ENCODE results near the gene DERL3.
"Not testable (repeated sequence)": the region's sequence is repeated elsewhere in the genome, so short reads cannot be mapped to it uniquely, and the experiment has no call there.

The DERL3 gene

DNA sequence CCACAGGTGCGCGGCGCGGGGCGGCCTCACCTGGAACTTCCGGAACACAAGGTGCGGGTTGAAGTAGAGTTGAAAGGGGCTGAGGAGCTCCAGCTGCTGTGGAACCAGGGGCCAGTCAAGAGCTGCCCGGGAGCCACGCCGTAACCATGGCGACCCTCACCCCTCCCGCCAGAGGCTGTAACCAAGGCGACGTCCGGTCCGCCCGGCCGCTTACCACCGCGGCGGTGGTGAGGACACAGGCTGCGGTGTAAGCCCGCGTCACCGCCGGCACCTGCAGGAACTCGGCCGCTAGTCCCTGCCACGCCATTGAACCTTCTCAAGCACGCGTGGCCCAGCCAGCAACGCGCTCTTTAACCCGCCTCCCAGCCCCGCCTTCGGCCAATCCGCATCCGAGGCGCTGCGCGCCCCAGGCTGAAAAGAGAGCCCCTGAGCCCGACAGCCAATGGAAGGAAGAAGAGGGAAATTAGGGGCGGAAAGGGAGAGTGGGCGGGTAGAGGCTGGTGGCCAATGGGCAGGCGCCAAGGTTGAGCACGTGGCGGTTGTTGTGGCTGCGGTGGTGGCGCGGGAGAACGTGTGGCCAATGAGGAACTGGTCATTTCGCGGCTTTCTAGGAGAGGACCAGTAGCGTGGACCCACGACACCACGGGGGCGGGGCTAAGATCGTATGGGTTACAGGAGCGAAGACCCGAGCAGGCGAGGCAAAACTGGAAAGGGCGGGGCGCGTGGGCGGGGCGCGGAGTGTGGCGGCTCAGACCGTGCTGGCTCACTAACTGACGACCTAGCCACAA lies at the start of gene DERL3:
Gene DERL3, minus strand, starts transcription at position 326 of the 788 bp plus-strand sequence. Its CDS starts 19 bp downstream, at position 307.
- peak; percentile 100 for DNase-seq

DNA sequence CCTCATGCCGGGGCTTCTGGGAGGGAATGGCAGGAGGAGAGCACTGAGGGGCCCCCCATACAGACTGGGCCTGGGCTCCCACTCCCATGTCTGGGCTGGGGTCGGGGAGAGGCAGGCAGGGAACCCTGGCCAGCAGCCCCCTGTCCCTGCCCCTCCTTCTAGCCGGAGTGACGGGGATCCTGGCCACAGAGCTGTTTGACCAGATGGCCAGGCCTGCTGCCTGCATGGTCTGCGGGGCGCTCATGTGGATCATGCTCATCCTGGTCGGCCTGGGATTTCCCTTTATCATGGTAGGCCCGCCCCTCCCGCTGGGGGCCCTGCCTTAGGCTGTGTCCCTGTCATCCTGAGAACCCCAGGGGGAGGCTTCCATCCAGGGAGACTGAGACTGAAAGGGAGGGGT lies 45.3 kb upstream of the DERL3 start:
- DNase-seq: no peak

DNA sequence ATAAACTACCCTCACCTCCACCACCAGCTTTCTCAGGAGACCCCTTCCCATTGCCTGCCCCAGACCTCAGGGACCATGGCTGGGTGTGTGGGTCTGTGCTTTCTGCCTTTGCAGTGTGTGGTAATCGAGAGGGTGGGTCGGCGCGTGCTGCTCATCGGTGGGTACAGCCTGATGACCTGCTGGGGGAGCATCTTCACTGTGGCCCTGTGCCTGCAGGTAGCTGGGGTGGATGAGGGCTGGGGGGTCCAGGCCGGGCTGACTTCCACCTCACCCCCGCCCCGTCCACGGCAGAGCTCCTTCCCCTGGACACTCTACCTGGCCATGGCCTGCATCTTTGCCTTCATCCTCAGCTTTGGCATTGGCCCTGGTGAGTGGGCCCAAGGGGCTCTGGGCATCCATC lies 44.9 kb upstream of the DERL3 start:
- DNase-seq: no peak

DNA sequence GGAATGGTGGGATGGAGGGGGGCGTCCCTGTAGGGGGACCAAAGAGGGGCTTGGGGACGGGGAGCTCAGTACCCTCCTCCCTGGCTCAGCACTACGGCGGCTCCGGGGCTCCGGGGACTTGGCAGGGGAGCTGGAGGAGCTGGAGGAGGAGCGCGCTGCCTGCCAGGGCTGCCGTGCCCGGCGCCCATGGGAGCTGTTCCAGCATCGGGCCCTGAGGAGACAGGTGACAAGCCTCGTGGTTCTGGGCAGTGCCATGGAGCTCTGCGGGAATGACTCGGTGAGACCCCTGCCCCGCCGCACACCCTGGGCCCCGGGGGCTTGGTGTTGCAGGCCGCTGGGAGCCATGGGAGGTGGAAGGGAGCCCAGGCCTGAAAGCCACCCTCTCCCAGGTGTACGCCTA lies 43.6 kb upstream of the DERL3 start:
- no peak for DNase-seq

DNA sequence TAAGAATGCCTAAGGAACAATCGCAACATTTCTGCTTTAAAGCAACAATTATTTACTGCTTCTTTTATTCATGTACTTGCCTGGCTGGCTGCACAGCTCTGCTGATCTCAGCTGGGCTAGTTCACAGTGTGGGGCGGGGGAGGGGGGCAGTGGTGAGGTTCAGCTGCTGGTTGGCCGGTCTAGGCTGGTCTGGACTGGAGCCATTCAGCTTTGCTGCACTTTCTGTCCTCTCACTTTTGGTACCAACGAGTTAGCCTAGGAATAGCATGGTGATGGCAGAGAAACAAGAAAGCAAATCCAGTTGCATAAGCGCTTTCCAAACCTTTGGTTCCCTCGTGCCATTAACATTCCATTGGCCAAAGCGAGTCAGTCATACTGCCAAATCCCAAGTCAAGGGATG lies 39.4 kb upstream of the DERL3 start:
- no peak for DNase-seq

DNA sequence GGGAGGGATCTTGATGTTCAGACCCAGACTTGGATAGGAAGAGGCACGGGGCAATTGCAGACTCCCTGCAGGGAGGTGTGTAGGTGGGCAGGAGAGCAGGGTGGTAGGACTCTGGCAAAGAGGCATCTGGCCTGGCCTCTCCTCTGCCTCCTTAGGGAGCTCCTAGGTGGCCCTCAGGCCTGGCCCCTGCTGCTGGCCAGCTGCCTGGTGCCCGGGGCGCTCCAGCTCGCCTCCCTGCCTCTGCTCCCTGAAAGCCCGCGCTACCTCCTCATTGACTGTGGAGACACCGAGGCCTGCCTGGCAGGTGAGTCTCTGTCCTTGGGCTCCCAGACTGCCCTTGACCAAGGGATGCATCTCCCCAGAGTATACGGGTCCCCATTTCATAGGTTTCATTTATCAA lies 38.8 kb upstream of the DERL3 start:
- no peak for DNase-seq

DNA sequence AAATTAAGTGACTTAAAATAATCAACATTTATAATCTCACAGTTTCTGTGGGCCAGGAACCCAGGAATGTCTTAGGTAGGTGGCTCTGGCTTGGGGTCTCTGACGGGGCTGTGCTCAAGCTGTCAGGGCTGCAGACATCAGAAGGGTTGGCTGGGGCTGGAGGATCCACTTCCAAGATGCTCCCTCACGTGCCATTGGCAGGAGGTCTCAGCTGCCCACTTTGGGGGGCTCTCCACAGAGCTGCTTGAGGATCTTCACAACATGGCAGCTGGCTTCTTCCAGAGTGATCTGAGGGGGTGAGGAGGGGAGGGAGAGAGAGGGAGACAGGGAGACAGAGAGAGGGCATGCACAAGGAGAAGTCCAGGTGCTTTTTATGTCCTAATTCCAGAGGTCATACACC lies 37.0 kb upstream of the DERL3 start:
- no peak for DNase-seq

DNA sequence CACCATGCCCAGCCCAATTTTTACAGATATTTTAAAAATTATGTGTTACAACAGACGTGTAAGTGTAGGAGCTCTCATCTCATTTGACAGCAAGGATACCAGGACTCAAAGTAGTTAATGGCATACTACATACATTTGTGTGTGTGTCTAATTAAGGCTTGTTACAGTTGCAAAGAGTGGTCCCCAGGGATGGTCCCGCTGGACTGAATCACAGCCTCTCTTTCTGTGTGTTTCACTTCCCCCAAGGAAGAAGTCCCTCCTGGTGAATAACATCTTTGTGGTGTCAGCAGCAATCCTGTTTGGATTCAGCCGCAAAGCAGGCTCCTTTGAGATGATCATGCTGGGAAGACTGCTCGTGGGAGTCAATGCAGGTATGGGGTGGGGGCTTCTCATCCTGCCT lies 36.1 kb upstream of the DERL3 start:
- no peak for DNase-seq

DNA sequence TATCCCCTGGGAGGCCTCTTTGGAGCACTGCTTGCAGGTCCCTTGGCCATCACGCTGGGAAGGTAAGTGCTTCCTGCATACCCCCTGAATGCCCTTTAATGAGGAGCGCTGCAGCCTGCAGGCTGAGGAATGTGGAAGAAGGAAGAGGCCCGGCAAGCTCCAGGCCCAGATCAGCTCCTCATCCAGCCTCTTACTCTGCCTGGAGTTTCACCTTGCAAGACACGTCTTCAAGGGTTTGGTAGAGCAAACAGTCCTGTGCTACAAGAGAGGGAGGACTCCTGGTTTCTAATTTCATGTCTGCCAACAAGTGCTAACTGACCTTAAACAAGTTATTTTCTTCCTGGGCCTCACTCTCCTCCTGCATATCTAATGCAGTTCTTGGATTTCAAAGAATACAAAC lies 29.8 kb upstream of the DERL3 start:
- DNase-seq: no peak

DNA sequence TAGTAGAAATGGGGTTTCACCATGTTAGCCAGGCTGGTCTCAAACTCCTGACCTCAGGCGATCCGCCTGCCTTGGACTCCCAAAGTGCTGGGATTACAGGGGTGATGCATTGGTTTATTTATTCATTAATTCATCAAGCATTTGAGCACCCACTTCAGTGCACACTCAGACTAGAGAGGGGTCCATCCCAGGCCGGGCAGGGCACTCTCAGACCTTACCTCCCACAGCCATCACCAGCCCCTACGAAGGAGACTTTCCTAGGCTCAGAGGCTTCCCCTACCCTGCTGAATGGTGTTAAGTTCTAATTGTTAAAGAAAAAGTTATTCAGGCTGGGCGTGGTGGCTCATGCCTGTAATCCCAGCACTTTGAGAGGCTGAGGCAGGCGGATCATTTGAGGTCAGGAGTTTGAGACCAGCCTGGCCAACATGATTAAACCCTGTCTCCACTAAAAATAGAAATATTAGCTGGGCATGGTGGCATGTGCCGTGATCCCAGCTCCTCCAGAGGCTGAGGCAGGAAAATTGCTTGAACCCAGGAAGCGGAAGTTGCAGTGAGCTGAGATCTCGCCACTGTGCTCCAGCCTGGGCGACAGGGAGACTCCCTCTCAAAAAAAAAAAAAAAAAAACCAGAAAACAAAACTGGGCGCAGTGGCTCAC lies 25.8 kb upstream of the DERL3 start:
- not testable (repeated sequence) for DNase-seq

DNA sequence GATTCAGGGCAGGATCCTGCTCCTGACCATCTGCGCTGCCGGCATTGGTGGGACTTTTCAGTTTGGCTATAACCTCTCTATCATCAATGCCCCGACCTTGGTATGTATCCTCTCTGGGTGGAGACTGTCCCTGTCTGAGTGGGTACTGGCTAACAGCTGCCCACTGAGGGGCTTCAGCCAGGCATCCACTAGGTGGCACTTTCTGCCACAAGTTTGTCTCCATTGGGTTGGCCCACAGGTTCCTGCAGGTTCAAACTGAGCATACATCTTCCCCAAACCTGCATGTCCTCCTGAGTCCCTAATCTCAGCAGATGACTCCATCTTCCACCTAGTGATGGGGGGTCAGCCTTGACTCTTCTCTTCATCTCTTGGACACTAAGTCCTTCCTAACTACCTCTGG lies 23.3 kb upstream of the DERL3 start:
- peak; percentile 67 for DNase-seq

DNA sequence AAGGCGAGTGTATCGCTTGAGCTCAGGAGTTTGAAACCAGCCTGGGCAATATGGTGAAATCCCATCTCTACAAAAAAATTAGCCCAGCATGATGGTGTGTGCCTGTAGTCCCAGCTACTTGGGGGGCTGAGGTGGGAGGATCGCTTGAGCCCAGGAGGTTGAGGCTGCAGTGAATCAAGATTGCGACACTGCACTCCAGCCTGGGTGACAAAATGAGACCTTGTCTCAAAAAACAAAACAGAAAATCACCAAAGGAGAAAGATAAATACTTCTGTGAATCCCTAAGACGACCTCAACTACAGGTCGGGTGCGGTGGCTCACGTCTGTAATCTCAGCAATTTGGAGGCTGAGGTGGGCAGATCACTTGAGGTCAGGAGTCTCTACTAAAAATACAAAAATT lies 21.4 kb upstream of the DERL3 start:
- not testable (repeated sequence) for DNase-seq

DNA sequence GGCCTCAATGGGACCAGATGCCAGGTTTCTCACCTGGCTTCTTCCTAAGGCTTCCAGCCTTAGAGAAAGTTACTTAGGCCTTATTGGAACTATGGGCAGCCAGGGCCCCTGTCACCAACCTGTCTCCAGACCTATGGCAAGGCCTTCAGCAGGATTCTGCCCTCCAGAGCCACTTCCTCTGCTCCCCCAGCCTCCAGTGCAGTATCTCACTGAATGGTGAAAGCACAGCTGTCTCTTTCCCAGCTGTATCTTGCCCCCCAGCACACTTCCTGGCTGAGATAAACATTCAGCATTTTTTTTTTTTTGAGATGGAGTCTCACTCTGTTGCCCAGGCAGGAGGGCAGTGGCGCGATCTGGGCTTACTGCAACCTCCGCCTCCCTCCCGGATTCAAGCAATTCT lies 20.4 kb upstream of the DERL3 start:
- no peak for DNase-seq

DNA sequence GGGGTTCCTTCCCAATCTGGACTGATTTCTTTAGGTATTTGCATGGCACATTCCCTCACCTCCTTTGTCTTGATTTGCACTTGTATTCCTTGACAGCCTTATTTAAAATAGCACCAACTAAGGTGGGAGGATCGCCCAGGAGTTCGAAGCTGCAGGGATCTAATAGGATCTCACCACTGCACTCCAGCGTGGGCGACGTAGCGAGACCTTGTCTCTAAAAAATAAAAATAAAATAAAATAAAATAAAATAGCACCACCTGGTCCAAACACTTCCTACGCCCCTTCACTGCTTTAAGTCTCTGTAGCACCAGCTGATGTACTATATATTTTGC lies 19.6 kb upstream of the DERL3 start:
- DNase-seq: no peak

DNA sequence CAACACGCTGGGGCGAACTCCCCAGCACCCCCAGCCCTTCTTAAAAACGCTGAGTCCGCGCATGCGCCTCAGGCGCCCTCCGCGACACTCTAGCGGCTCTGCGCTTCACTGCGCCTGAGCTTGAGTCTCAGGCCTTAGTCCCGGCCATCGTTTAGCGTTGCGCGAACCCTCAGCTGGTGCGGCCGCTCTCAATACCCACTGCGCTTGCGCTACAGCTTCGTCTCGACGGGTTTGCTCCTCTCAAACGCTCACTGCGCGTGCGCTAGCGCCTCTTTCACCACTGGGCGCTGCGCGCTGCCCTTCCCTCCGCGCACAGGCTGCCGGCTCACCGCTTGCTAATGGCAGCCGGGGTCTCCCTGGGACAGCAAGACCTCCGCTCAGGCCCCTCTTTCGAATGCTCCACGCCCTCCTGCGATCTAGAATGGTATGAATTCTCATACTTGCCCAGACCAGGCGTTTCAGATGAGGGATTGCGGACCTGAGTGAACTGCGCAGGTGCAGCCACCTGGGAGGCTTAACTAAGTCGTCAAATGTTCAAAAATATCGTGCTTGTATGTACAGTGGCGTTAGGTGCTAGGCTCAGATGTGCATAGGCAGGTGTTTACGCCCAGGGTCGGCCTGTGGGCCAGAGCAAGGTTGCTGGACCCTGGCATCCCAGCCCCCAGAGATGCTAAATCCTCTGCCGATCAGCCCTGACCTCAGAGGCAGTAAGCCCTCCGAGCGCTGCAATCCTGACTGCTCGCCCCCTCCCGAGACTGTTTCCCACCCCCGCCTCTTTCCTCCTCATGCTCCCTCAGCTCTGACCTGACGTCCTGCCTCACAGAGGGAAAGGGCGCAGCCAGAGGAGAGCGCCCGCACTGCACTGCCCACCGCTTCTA lies 19.0 kb upstream of the DERL3 start, which contains the start of gene SLC2A11:
Gene SLC2A11, plus strand, starts transcription at position 270 of the 878 bp plus-strand sequence. Its CDS starts 125 bp downstream, at position 395.
- DNase-seq: peak; percentile 99

DNA sequence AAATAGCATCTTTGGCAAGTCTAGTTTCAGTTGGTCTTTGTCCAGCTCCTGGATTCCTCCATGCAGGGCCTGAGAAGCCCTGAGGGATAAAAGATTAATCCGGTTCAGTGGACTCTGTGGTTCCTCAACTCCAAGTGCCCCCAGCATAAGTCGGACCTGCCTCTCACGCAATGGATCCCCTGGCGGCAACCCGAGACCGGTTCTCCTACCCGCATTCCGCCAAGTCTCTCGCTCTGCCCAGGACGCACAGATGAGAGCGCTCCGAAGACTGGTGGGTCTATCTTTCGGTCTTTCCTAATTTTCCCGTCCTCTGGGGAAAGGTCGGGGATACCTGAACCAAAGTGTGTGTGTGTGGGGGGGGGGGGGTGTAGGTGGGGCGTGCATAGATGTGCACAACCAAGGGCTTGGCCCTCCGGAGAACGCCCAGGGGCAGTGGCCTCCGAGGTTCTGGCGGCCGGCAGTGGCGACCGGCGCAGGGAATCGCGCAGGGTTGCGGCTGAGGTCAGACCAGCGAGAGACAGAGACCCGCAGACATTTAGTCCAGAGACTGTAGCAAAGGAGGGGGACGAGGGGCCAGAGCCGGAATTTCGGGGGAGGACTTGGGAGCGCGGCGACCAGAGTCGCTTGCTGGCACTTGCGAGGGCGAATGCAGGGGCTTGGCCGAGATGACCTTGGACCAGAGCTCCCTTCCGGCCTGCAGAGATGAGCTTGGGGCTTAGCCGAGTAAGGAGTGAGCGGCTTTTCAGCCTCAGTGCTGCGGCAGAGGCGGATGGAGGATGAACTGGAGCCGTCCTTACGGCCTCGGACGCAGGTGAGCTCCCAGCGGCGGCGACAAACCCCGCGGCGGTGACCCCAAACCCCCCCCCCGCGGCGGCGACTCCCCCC lies 18.2 kb upstream of the DERL3 start:
- DNase-seq: peak; percentile 70

DNA sequence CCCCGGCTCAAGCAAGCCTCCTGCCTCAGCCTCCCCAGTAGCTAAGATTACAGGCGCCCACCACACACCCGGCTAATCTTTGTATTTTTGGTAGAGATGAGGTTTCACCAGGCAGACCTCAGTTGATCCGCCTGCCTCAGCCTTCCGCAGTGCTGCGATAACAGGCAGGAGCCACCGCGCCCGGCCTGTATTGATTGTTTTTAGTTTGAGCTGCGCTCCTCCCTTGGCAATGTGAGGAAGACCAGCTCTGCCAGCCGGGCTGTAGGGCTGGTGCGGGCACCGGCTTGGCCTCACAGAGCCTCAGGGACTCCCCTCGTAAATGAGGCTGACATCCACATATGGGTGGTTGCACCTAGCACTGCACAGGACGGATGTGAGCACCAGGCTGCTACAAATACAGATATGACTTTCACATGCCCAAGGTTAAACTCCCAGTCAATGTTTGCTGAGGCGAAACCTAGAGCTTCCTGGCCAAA lies 11.4 kb upstream of the DERL3 start:
- no peak for DNase-seq

DNA sequence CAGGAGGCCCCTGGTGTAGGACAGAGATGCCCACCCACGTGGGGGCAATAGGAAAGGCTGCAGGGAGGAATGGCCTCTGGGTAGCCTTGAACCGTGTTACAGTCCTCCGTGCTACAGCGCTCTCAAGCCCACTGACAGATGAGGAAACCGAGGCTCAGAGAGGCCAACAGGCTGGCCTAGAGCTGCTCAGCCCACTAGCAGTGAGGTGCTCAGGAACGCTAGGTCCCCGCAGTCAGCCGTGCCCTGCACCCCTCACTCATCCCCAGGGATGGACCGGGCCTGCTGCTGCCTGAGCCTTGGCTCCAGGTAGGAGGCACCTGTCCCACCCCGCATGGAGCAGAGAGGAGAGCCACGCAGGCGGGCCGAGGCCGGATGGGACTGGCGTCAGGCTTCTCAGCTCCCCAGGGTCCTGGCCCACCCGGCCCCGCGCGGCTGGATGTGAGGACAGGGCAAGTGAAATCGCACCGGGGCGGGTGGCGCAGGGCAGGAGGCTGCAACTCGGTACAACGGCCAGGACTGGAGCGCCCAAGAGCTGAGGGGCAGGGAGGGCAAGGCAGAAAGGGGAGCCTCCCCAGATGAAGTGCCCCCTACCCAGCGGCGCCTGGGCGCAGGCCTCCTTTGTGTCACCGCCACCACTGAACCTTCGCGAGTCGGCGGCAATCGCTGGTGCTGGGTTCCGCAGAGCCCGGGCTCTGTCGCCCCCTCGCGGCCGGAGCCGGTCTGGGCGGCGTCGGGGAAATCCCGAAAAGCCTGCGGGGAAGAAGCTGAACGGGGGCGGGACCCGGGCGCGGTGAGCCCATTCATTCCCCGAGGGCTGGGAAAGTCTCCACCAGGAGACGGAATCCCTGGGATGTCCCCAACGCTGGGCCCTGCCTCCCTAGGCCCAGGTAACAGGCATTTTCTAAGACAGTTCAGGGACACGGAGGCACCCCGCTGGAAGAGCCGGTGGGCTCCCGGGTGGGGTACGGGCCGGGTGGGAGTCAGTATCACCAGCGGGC lies 10.5 kb upstream of the DERL3 start:
- DNase-seq: peak; percentile 83

DNA sequence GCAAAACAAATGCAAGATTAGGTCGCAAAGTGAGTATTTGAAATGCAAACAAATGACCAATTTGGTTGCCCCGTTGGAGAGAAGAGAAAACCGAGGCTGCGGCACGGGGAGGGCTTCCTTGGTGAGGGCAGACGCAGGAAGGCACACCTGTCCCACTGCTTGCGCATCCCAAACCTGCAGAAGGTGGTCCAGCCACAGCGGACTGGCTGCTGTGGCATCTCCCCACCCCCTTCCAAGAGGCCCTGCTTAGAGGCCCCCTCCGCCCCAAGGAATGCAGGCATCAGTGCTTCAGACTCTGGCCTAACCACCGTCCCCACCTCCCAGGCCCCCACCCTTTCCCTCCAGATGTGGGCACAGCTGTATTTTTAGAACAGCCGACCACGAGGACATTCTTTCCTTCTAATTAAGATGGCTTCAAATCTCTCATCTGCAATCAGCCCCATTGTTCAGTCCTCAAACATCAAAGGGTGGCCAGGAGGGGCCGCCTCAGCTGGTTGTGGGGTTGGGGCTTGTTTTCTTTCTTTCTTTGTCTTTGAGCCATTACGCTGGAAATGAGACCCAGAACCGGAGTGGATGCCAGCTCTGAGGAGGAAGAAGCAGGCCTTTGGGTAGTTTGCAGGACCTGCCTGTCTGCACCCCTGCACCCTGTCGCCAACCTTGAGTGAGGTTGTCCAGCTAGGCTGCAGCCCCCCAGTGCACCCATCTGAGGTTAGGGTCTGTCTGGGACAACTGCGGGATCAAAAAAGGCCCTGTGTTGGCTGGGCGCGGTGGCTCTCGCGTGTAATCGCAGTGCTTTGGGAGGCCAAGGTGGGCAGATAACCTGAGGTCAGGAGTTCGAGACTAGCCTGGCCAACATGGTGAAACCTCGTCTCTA lies 9.4 kb upstream of the DERL3 start:
- DNase-seq: no peak

DNA sequence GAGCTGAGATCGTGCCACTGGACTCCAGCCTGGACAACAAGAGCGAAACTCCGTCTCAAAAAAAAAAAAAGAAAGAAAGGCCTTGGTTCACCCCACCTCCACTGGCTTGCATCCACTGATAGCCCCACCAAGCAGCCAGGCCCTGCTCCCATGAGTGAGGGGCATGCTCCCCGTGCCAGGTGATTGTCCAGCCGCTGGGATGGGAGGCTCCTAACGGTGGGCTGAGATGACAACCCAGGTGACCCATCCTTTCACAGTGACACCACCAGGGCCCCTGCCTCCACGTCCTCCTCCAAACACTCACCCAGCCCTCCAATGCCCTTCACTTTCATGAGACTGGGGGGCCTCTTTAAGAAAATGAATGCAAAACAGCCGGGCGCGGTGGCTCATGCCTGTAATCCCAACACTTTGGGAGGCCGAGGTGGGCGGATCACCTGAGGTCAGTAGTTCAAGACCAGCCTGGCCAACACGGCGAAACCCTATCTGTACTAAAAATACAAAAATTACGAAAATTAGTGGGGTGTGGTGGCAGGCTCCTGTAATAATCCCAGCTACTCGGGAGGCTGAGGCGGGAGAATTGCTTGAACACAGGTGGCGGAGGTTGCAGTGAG lies 8.6 kb upstream of the DERL3 start:
- DNase-seq: no peak

All from RPMI8226 (cell line).